Mucosa of descending colon (tissue), 3 donors: ENCODE results near the gene MLXIPL. TPM values are rescaled to one million over a fixed set of nuclear protein-coding genes. Genes with fewer than 3 reads are reported as not detected.

Experiments used
- ATAC-seq: fragments of 200-7000 bp; cut with Tn5 transposase; one replicate; pipeline ENCODE4 v1.9.1; 2020; ENCODE audit warnings: mild to moderate bottlenecking, moderate library complexity
- DNase-seq, 3 donors: peaks; one replicate each; pipeline ENCODE4 v3.0.0-alpha.2; 2020
- H3K36me3 ChIP-seq: fragments of 200-600 bp; one replicate; pipeline ENCODE4 v1.8.0; 2021; ENCODE audit warnings: low read depth, mild to moderate bottlenecking
- H3K4me1 ChIP-seq: fragments of 200-600 bp; one replicate; pipeline ENCODE4 v1.8.0; 2021; ENCODE audit warnings: low read depth, mild to moderate bottlenecking
- H3K4me3 ChIP-seq: fragments of 200-600 bp; one replicate; pipeline ENCODE4 v1.8.0; 2021; ENCODE audit warnings: mild to moderate bottlenecking
- H3K9me3 ChIP-seq: fragments of 200-600 bp; one replicate; pipeline ENCODE4 v1.8.0; 2021; ENCODE audit warnings: mild to moderate bottlenecking
- CTCF ChIP-seq: fragments of 200-600 bp; IDR thresholded peaks from one replicate; pipeline ENCODE4 v1.8.0; 2022; ENCODE audit warnings: antibody characterized with exemption, mild to moderate bottlenecking
- intact Hi-C, 2 donors: fragments of 100-400 bp; cut with DNase I in 1 of 2; cut with micrococcal nuclease in 1 of 2; formaldehyde crosslinking; loops; one replicate each; pipeline versions ENCODE4 v1.11.0 to v1.11.1; 2022; cut with DNase I, micrococcal nuclease
- total RNA-seq, 3 donors: library from RNA; stranded (reverse); fragmentation: NEBNext Ultra II Directional in 2 of 3; extraction: Animal tissue kit (Norgen Biotek cat#: 25700) in 2 of 3; gene quantifications; one replicate each; pipeline versions ENCODE4 v1.2.1 to v1.2.4, GENCODE V29; 2021 to 2023
- donor health status: DM: no; HTN: no; CAD: no; lungs with moderate emphysema.
- donor health status: DM: no; HTN: no; CAD: no.
- donor health status: DM: no; HTN: yes; CAD: no.

MLXIPL gene
- total RNA-seq, 3 donors from 2014 or later: 13.3 to 18.0 (median 15.1) TPM

- Histone ChIP-seq H3K36me3 (no peaks in the 10 kb centered on the region), H3K4me3 (no peak overlapping the region), H3K9me3 (no peaks in the 10 kb centered on the region), H3K4me1 (peaks cover 5% of the 10 kb centered on the region)
- ATAC-seq: no peak
- no peak for DNase-seq
- intact Hi-C loops: no loop called here
- no peak for TF ChIP-seq CTCF
These were observed 4.2 kb upstream of the MLXIPL start for GRCh38 chr7:73628504-73628903.

GRCh38 chr7:73626814-73627213 lies 2.5 kb upstream of the MLXIPL start:
- H3K9me3 ChIP-seq: no peaks in the 10 kb centered on the region
- intact Hi-C loops: no loop called here
- no peak for TF ChIP-seq CTCF
- H3K4me1 ChIP-seq: peaks cover 14% of the 10 kb centered on the region
- no peak for ATAC-seq
- no peak overlapping the region for H3K4me3 ChIP-seq
- no peaks in the 10 kb centered on the region for H3K36me3 ChIP-seq
- no peak for DNase-seq

- Histone ChIP-seq H3K9me3 (no peaks in the 10 kb centered on the region), H3K36me3 (no peaks in the 10 kb centered on the region), H3K4me1 (peaks cover 14% of the 10 kb centered on the region), H3K4me3 (no peak overlapping the region)
- no peak for ATAC-seq
- intact Hi-C loops: no loop called here
- no peak for TF ChIP-seq CTCF
- DNase-seq: no peak
These were observed 954 bp upstream of the MLXIPL start for GRCh38 chr7:73625276-73625675.

- Histone ChIP-seq H3K4me1 (peaks cover 14% of the 10 kb centered on the region), H3K36me3 (no peaks in the 10 kb centered on the region), H3K4me3 (no peak overlapping the region), H3K9me3 (no peaks in the 10 kb centered on the region)
- no peak for TF ChIP-seq CTCF
- ATAC-seq (no peak), DNase-seq (no peak)
- intact Hi-C loops: no loop called here
These were observed 313 bp upstream of the MLXIPL start for GRCh38 chr7:73624669-73625001.

- Histone ChIP-seq H3K4me3 (no peak overlapping the region), H3K36me3 (no peaks in the 10 kb centered on the region), H3K4me1 (peaks cover 14% of the 10 kb centered on the region), H3K9me3 (no peaks in the 10 kb centered on the region)
- ATAC-seq (peak; percentile 39), DNase-seq (peak; percentile 33 to 67 (median 61))
- intact Hi-C loops: no loop called here
- TF ChIP-seq CTCF: no peak
These were observed 1.2 kb downstream of the MLXIPL start for GRCh38 chr7:73622909-73623797.
